GM23248 (cell line): ENCODE results near the gene P4HA2. TPM values are rescaled to one million over a fixed set of nuclear protein-coding genes. Genes with fewer than 3 reads are reported as not detected.

Source experiments
- DNase-seq: peaks from one replicate; pipeline ENCODE4 v3.0.0-alpha.2; 2015
- H2AFZ ChIP-seq: fragments of 200-600 bp; sonication (generic); 2 replicates; pipeline ENCODE4 v1.6.1; 2016; ENCODE audit warnings: antibody characterized with exemption
- H3F3A ChIP-seq: fragments of 200-600 bp; sonication (generic); 2 replicates; pipeline ENCODE4 v1.6.1; 2016; ENCODE audit warnings: mild to moderate bottlenecking, antibody characterized with exemption, mixed run types; ENCODE audit not compliant: insufficient read depth
- H3K27ac ChIP-seq: fragments of 200-600 bp; sonication (generic); 2 replicates; pipeline ENCODE4 v1.5.1; 2016; ENCODE audit warnings: mild to moderate bottlenecking
- H3K27me3 ChIP-seq: fragments of 200-600 bp; sonication (generic); replicated peaks from 2 replicates; pipeline ENCODE4 v1.6.1; 2016; ENCODE audit warnings: mild to moderate bottlenecking; ENCODE audit not compliant: insufficient read depth
- H3K36me3 ChIP-seq: fragments of 200-600 bp; sonication (generic); 2 replicates; pipeline ENCODE4 v1.6.1; 2016; ENCODE audit warnings: low read depth, mild to moderate bottlenecking
- H3K4me1 ChIP-seq: fragments of 200-600 bp; sonication (generic); 2 replicates; pipeline ENCODE4 v1.6.1; 2016; ENCODE audit warnings: mild to moderate bottlenecking; ENCODE audit not compliant: insufficient read depth
- H3K4me2 ChIP-seq: fragments of 200-600 bp; sonication (generic); one replicate; pipeline ENCODE4 v1.6.1; 2016; ENCODE audit warnings: mild to moderate bottlenecking; ENCODE audit not compliant: unreplicated experiment
- H3K4me3 ChIP-seq: fragments of 200-600 bp; sonication (generic); 2 replicates; pipeline ENCODE4 v1.5.1; 2016; ENCODE audit warnings: mild to moderate bottlenecking
- H3K79me2 ChIP-seq: fragments of 200-600 bp; sonication (generic); 2 replicates; pipeline ENCODE4 v1.6.1; 2016; ENCODE audit warnings: mild to moderate bottlenecking; ENCODE audit not compliant: insufficient read depth
- H3K9ac ChIP-seq: fragments of 200-600 bp; sonication (generic); 2 replicates; pipeline ENCODE4 v1.6.1; 2016; ENCODE audit warnings: mild to moderate bottlenecking
- H3K9me2 ChIP-seq: fragments of 200-600 bp; sonication (generic); 2 replicates; pipeline ENCODE4 v1.6.1; 2016; ENCODE audit warnings: mixed run types, mild to moderate bottlenecking, moderate library complexity; ENCODE audit not compliant: insufficient read depth
- H3K9me3 ChIP-seq: fragments of 200-600 bp; sonication (generic); one replicate; pipeline ENCODE4 v1.6.1; 2017; ENCODE audit warnings: low read depth
- H4K20me1 ChIP-seq: fragments of 200-600 bp; sonication (generic); 2 replicates; pipeline ENCODE4 v1.6.0; 2016; ENCODE audit not compliant: insufficient read depth
- EZH2 ChIP-seq: fragments of 200-600 bp; sonication (generic); IDR thresholded peaks from 2 replicates; pipeline ENCODE4 v1.6.1; 2018; ENCODE audit warnings: antibody characterized with exemption, mild to moderate bottlenecking; ENCODE audit not compliant: insufficient read depth, poor library complexity, severe bottlenecking
- EZH2phosphoT487 ChIP-seq: fragments of 200-600 bp; sonication (generic); IDR thresholded peaks from 2 replicates; pipeline ENCODE4 v1.6.1; 2018; ENCODE audit warnings: antibody characterized with exemption, moderate library complexity, mild to moderate bottlenecking, low read depth; ENCODE audit not compliant: insufficient read depth
- WGBS, 2 experiments: methylation state at CpG; one replicate each; pipeline ENCODE4 v1.1.6; 2015 to 2017; ENCODE audit warnings: low lambda C conversion rate in 2 of 2, low coverage in 1 of 2; ENCODE audit errors: missing lambda C conversion rate in 2 of 2; 5-methylcytosine and 5-hydroxymethylcytosine counted together
- in situ Hi-C: fragments of 300-500 bp; cut with MboI; formaldehyde crosslinking; loops from 2 replicates; pipeline ENCODE4 v1.15.0; 2020
- polyA plus RNA-seq: library from polyadenylated mRNA; unstranded; fragments of >200 nt; fragmentation: Nextera tagmentation; extraction: Ambion mirVana; gene quantifications from 2 replicates; pipeline ENCODE4 v1.2.1, GENCODE V29; 2016
- total RNA-seq: library from RNA; depleted of rRNA; stranded (reverse); fragments of >200 nt; shearing (Covaris generic); gene quantifications from 2 replicates; pipeline ENCODE4 v1.2.3, GENCODE V29; 2014

The P4HA2 gene
- total and polyA plus RNA-seq, 2 experiments from 2014 or later, result 337 to 353 TPM

- TF ChIP-seq EZH2phosphoT487 (no peak), EZH2 (no peak)
- no peaks in the 10 kb centered on the region for H4K20me1 ChIP-seq
- H3K4me1 ChIP-seq, result peaks cover 77% of the 10 kb centered on the region
- H3K9ac ChIP-seq, result peak overlapping the region; percentile 74
- peaks cover 51% of the 10 kb centered on the region for H3K79me2 ChIP-seq
- no peak overlapping the region for H2AFZ ChIP-seq
- peak overlapping the region; percentile 93 for H3K27ac ChIP-seq
- H3K27me3 ChIP-seq, result no peaks in the 10 kb centered on the region
- peak; percentile 40 for DNase-seq
- no peaks in the 10 kb centered on the region for H3K9me2 ChIP-seq
- in situ Hi-C loops, result no loop called here
- H3K36me3 ChIP-seq, result peaks cover 22% of the 10 kb centered on the region; the same call in 1 of the 2 replicates
- peak overlapping the region; percentile 26 for H3K4me2 ChIP-seq
- 42 to 51% methylated on average over 4 of the region's 4 CpGs for WGBS, 2 experiments
- H3F3A ChIP-seq, result peaks cover 35% of the 10 kb centered on the region
- no peaks in the 10 kb centered on the region for H3K9me3 ChIP-seq
- no peak overlapping the region for H3K4me3 ChIP-seq
These were observed 37.1 kb upstream of the P4HA2 start for GRCh38 chr5:132264546-132265335.

- H2AFZ ChIP-seq, result no peak overlapping the region
- TF ChIP-seq EZH2, result no peak
- TF ChIP-seq EZH2phosphoT487, result no peak
- peaks cover 72% of the 10 kb centered on the region for H3K4me1 ChIP-seq
- peaks cover 22% of the 10 kb centered on the region; the same call in 1 of the 2 replicates for H3K36me3 ChIP-seq
- no peak overlapping the region for H3K4me3 ChIP-seq
- H3K79me2 ChIP-seq, result peaks cover 56% of the 10 kb centered on the region
- no peaks in the 10 kb centered on the region for H3K9me2 ChIP-seq
- H3K9me3 ChIP-seq, result no peaks in the 10 kb centered on the region
- peak overlapping the region; percentile 74 for H3K9ac ChIP-seq
- peak overlapping the region; percentile 93 for H3K27ac ChIP-seq
- peak; percentile 95 for DNase-seq
- H3F3A ChIP-seq, result peaks cover 41% of the 10 kb centered on the region
- WGBS, 2 experiments, result 12 to 15% methylated on average over 7 of the region's 7 CpGs
- peak overlapping the region; percentile 26 for H3K4me2 ChIP-seq
- H3K27me3 ChIP-seq, result no peaks in the 10 kb centered on the region
- in situ Hi-C loops, result no loop called here
- H4K20me1 ChIP-seq, result no peaks in the 10 kb centered on the region
These were observed 36.1 kb upstream of the P4HA2 start for GRCh38 chr5:132263548-132264261.

- Histone ChIP-seq H3K9me3 (no peaks in the 10 kb centered on the region), H3K9ac (peak overlapping the region; percentile 74), H3K4me1 (peaks cover 65% of the 10 kb centered on the region), H3K36me3 (peaks cover 22% of the 10 kb centered on the region; the same call in 1 of the 2 replicates), H3K9me2 (no peaks in the 10 kb centered on the region), H3K79me2 (peaks cover 63% of the 10 kb centered on the region), H2AFZ (no peak overlapping the region), H3K4me2 (peak overlapping the region; percentile 19), H3K27me3 (no peaks in the 10 kb centered on the region), H4K20me1 (no peaks in the 10 kb centered on the region), H3K27ac (peak overlapping the region; percentile 93), H3K4me3 (no peak overlapping the region), H3F3A (peaks cover 48% of the 10 kb centered on the region)
- peak; percentile 34 for DNase-seq
- no peak for TF ChIP-seq EZH2phosphoT487
- no peak for TF ChIP-seq EZH2
- WGBS, 2 experiments, result 100% methylated on average over 2 of the region's 2 CpGs
- in situ Hi-C loops, result no loop called here
These were observed 35.4 kb upstream of the P4HA2 start for GRCh38 chr5:132262882-132263547.
